GM12892 (cell line): ENCODE results near the gene SOX30.

Source experiments
- POLR2A ChIP-seq: IDR thresholded peaks from 2 replicates; pipeline ENCODE4 v1.6.1; 2011; ENCODE audit warnings: low read depth, low read length, control low read depth
- POLR2AphosphoS5 ChIP-seq: IDR thresholded peaks from 2 replicates; pipeline ENCODE4 v1.6.1; 2011; ENCODE audit warnings: low read depth, low read length, control low read depth

- TF ChIP-seq POLR2AphosphoS5 (no peak), POLR2A (no peak)
Measured at GRCh38 chr5:157610990-157611389, 41.2 kb downstream of the SOX30 start.
